ENCODE results near the gene PACS2.
"Not testable (repeated sequence)": the region's sequence is repeated elsewhere in the genome, so short reads cannot be mapped to it uniquely, and the experiment has no call there.

Gene PACS2

GRCh38 chr14:105330491-105330895 lies 15.9 kb downstream of the PACS2 start:
- no peak for DNase-seq (ENCODE audit: low read depth in 3 of 3, low spot score in 1 of 3)

- DNase-seq (ENCODE audit: low read depth in 3 of 3, low spot score in 1 of 3), result no peak
Observed at GRCh38 chr14:105331575-105332349, 17.2 kb downstream of the PACS2 start.

GRCh38 chr14:105332350-105332874 lies 17.9 kb downstream of the PACS2 start:
- no peak for DNase-seq (ENCODE audit: low read depth in 3 of 3, low spot score in 1 of 3)

- no peak for DNase-seq (ENCODE audit: low read depth in 3 of 3, low spot score in 1 of 3)
Observed at GRCh38 chr14:105333020-105333490, 18.5 kb downstream of the PACS2 start.

- no peak for DNase-seq (ENCODE audit: low read depth in 3 of 3, low spot score in 1 of 3)
Observed at GRCh38 chr14:105333613-105334364, 19.2 kb downstream of the PACS2 start.

- no peak for DNase-seq (ENCODE audit: low read depth in 3 of 3, low spot score in 1 of 3)
Observed at GRCh38 chr14:105334383-105335230, 20.1 kb downstream of the PACS2 start.

GRCh38 chr14:105335231-105335542 lies 20.6 kb downstream of the PACS2 start:
- DNase-seq (ENCODE audit: low read depth in 3 of 3, low spot score in 1 of 3), result not testable (repeated sequence)

GRCh38 chr14:105335735-105336476 lies 21.4 kb downstream of the PACS2 start:
- DNase-seq (ENCODE audit: low read depth in 3 of 3, low spot score in 1 of 3), result no peak

GRCh38 chr14:105336477-105337287 lies 22.1 kb downstream of the PACS2 start:
- DNase-seq (ENCODE audit: low read depth in 3 of 3, low spot score in 1 of 3), result no peak

- no peak for DNase-seq (ENCODE audit: low read depth in 3 of 3, low spot score in 1 of 3)
Observed at GRCh38 chr14:105337433-105337832, 22.9 kb downstream of the PACS2 start.

- DNase-seq (ENCODE audit: low read depth in 3 of 3, low spot score in 1 of 3), result no peak
Observed at GRCh38 chr14:105337966-105338741, 23.6 kb downstream of the PACS2 start.

GRCh38 chr14:105340821-105341733 lies 26.5 kb downstream of the PACS2 start:
- no peak for DNase-seq (ENCODE audit: low read depth in 3 of 3, low spot score in 1 of 3)

GRCh38 chr14:105343194-105343593 lies 28.6 kb downstream of the PACS2 start:
- no peak for DNase-seq (ENCODE audit: low read depth in 3 of 3, low spot score in 1 of 3)

- DNase-seq (ENCODE audit: low read depth in 3 of 3, low spot score in 1 of 3), result no peak
Observed at GRCh38 chr14:105346200-105346533, 31.6 kb downstream of the PACS2 start.

- no peak for DNase-seq (ENCODE audit: low read depth in 3 of 3, low spot score in 1 of 3)
Observed at GRCh38 chr14:105346876-105347586, 32.5 kb downstream of the PACS2 start.

GRCh38 chr14:105347587-105347968 lies 33.0 kb downstream of the PACS2 start:
- no peak for DNase-seq (ENCODE audit: low read depth in 3 of 3, low spot score in 1 of 3)

- no peak for DNase-seq (ENCODE audit: low read depth in 3 of 3, low spot score in 1 of 3)
Observed at GRCh38 chr14:105348169-105348944, 33.8 kb downstream of the PACS2 start.

All from stimulated activated CD4-positive, alpha-beta T cell treated with anti-CD3 and anti-CD28 coated beads, TNF-alpha, amount 100 ng/mL, for 1 hour (primary cell).